ENCODE measurements around the gene DUSP12. TPM values are rescaled to one million over a fixed set of nuclear protein-coding genes. Genes with fewer than 3 reads are reported as not detected.

The DUSP12 gene
- total RNA-seq, 1 donor from 2014 or later = 23.5 TPM

GRCh38 chr1:161799792-161800191 lies 50.2 kb downstream of the DUSP12 start:
- TF ChIP-seq, protein P1, sequence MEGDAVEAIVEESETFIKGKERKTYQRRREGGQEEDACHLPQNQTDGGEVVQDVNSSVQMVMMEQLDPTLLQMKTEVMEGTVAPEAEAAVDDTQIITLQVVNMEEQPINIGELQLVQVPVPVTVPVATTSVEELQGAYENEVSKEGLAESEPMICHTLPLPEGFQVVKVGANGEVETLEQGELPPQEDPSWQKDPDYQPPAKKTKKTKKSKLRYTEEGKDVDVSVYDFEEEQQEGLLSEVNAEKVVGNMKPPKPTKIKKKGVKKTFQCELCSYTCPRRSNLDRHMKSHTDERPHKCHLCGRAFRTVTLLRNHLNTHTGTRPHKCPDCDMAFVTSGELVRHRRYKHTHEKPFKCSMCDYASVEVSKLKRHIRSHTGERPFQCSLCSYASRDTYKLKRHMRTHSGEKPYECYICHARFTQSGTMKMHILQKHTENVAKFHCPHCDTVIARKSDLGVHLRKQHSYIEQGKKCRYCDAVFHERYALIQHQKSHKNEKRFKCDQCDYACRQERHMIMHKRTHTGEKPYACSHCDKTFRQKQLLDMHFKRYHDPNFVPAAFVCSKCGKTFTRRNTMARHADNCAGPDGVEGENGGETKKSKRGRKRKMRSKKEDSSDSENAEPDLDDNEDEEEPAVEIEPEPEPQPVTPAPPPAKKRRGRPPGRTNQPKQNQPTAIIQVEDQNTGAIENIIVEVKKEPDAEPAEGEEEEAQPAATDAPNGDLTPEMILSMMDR (IDR thresholded peaks at IDR 0.05; ENCODE audit: unreplicated experiment) = no peak
- no peak overlapping the region for H3K4me3 Mint-ChIP-seq
- no peak overlapping the region for H3K27ac Mint-ChIP-seq
- peaks cover 5% of the 10 kb centered on the region for H3K4me1 Mint-ChIP-seq
- no peak for DNase-seq (ENCODE audit: low spot score in 2 of 2, unreplicated experiment in 2 of 2)
- no peaks in the 10 kb centered on the region for H3K9me3 Mint-ChIP-seq
- peaks cover 35% of the 10 kb centered on the region for H3K36me3 Mint-ChIP-seq
- no peaks in the 10 kb centered on the region for H3K27me3 Mint-ChIP-seq (ENCODE audit: low read depth)

DNA sequence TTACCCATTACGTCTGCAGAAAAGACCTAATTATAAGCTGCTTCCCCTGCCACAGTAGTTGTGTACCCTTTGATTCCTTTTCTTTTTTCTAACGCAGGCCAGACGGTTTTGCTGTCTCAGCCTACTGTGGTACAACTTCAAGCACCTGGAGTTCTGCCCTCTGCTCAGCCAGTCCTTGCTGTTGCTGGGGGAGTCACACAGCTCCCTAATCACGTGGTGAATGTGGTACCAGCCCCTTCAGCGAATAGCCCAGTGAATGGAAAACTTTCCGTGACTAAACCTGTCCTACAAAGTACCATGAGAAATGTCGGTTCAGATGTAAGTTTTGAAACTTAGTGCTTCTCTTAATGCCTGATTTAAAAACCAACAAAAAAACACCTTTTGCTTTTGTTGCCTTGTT lies 52.4 kb downstream of the DUSP12 start:
- Mint-ChIP-seq H3K27me3 (ENCODE audit: low read depth) (no peaks in the 10 kb centered on the region), H3K27ac (no peak overlapping the region), H3K36me3 (peaks cover 32% of the 10 kb centered on the region), H3K4me3 (no peak overlapping the region), H3K4me1 (peaks cover 22% of the 10 kb centered on the region), H3K9me3 (no peaks in the 10 kb centered on the region)
- DNase-seq (ENCODE audit: low spot score in 2 of 2, unreplicated experiment in 2 of 2) = no peak
- TF ChIP-seq, protein P1 (IDR thresholded peaks at IDR 0.05; ENCODE audit: unreplicated experiment) = no peak

DNA sequence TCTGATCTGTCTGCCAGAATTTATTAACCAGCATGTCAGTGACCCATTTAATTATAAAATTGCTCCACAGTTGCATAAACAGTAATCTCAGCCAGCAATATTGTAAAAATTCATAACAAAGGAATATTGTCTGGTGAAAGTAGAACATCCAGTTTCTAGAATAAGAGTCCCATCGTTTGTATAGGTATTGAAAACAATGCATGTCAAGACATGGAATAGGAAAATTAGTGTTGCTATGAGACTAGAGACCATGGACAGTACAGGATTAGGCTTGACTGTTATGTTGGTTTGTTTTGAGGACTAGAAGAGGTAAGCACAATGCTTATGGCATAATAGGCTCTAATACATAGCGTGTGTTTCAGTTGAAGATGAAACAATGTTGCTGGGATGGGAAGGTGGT lies 53.6 kb downstream of the DUSP12 start:
- no peaks in the 10 kb centered on the region for H3K9me3 Mint-ChIP-seq
- no peak overlapping the region for H3K4me3 Mint-ChIP-seq
- peaks cover 22% of the 10 kb centered on the region for H3K36me3 Mint-ChIP-seq
- no peaks in the 10 kb centered on the region for H3K27me3 Mint-ChIP-seq (ENCODE audit: low read depth)
- TF ChIP-seq, protein P1 (IDR thresholded peaks at IDR 0.05; ENCODE audit: unreplicated experiment) = no peak
- no peak overlapping the region for H3K27ac Mint-ChIP-seq
- DNase-seq (ENCODE audit: low spot score in 2 of 2, unreplicated experiment in 2 of 2) = no peak
- H3K4me1 Mint-ChIP-seq = peaks cover 30% of the 10 kb centered on the region

DNA sequence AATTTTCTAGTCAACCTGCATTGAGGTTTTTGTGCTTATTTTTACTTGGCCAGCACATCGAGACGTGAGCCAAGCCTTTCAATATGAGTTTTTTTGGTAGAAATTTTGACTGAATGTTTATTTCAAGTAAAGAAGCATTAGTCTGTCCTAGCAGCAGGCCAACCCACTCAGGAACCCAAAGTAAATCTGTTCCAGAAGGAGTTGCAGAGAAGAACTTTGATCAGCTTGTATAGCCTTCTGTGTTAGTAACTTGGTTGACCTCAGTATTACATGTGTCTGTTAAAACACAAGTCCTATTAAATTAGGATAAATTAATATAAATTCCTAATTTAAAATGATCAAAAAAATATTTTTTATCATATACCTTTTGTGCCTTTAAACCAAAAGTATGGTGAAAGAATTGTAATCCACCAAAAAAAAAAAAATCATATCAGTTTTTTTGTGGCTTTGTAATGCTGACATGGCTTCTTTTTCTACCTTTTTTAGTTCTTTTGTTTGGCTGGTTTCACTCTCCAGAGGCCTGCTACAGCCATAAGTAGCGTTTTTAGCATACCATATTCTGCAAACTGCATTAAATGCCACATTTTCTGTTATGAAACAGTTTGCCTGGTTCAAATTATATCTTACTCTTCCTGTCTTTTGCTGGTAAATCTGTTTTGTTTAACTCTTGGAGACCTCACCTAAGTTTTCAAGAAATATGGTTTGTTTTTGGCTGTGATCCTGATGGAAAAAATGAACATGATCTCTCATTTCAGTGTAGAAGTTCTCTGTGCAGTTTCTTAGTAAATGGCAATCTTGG lies 56.0 kb downstream of the DUSP12 start:
- Mint-ChIP-seq H3K27ac (peak overlapping the region; percentile 78), H3K27me3 (ENCODE audit: low read depth) (no peaks in the 10 kb centered on the region), H3K4me3 (no peak overlapping the region)

More for the DNA sequence above, 56.0 kb downstream of the DUSP12 start:
- no peak for DNase-seq (ENCODE audit: low spot score in 2 of 2, unreplicated experiment in 2 of 2)
- Mint-ChIP-seq H3K9me3 (peaks cover 9% of the 10 kb centered on the region), H3K36me3 (peaks cover 31% of the 10 kb centered on the region), H3K4me1 (peaks cover 30% of the 10 kb centered on the region)
- TF ChIP-seq, protein P1 (IDR thresholded peaks at IDR 0.05; ENCODE audit: unreplicated experiment) = no peak

Other genes starting within 250 kb of the DUSP12 start
- gene FCGR2A, start 244.3 kb upstream of the DUSP12 start, total RNA-seq = 0.51 to 0.81 TPM (median 0.62 TPM) in 3 replicates
- 0.13 to 0.38 TPM (median 0.25 TPM) in 3 replicates for gene HSPA6, start 225.2 kb upstream of the DUSP12 start, total RNA-seq
- gene FCGR3A, start 200.0 kb upstream of the DUSP12 start, total RNA-seq = not detected in 3 replicates
- gene FCGR3B, start 118.6 kb upstream of the DUSP12 start, total RNA-seq = not detected in 3 replicates
- not detected in 3 replicates for gene FCGR2B, start 86.6 kb upstream of the DUSP12 start, total RNA-seq
- not detected in 3 replicates for gene FCRLA, start 42.6 kb upstream of the DUSP12 start, total RNA-seq
- gene FCRLB, start 28.2 kb upstream of the DUSP12 start, total RNA-seq = 0.47 to 0.62 TPM (median 0.59 TPM) in 3 replicates
- gene ATF6, start 16.5 kb downstream of the DUSP12 start, total RNA-seq = 26.1 to 28.0 TPM (median 27.4 TPM) in 3 replicates

All from mesothelial cell of epicardium (in vitro differentiated cells).